Fibroblast of the aortic adventitia (primary cell): ENCODE results near the gene TBCK. TPM values are rescaled to one million over a fixed set of nuclear protein-coding genes. Genes with fewer than 3 reads are reported as not detected.
A peak's percentile ranks its signal among the peaks of the same experiment; 100 is the strongest.

ENCODE experiments used
- DNase-seq: peaks from one replicate; pipeline ENCODE4 v3.0.0-alpha.2; 2010; ENCODE audit warnings: low read depth
- H3K4me3 ChIP-seq: 2 replicates; pipeline ENCODE4 v1.5.1; 2011; ENCODE audit warnings: low read depth, mild to moderate bottlenecking, control low read depth, low read length, moderate library complexity
- CTCF ChIP-seq: IDR thresholded peaks from 2 replicates; pipeline ENCODE4 v1.5.1; 2011; ENCODE audit warnings: mild to moderate bottlenecking, low read length, control low read depth, inconsistent platforms; ENCODE audit not compliant: insufficient read depth
- total RNA-seq: library from RNA; depleted of rRNA; stranded (reverse); fragments of >200 nt; gene quantifications from 2 replicates; pipeline ENCODE4 v1.2.3, GENCODE V29; 2012; ENCODE audit warnings: low replicate concordance

TBCK gene
- total RNA-seq, 1 donor: 59.7 TPM

DNA sequence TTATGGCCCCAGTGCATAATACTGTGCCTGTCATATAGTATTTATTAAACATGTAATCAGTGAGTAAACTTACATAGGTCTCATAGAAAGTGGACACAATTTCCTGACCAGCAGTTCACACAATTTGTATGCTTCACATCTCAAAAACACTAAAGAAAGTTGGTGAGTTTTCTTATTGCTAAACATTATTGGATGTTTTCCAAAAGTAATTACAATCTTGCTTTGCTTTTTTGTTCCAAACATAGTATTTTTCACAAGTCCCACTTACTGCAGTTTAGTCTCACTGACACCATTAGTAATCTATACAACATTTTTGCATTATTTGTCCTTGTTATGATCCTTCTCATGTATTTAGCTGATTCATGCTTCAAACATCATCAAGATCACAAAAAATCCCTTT lies 132.5 kb downstream of the TBCK start:
- no peak for TF ChIP-seq CTCF
- DNase-seq: no peak
- no peak overlapping the region for H3K4me3 ChIP-seq

GRCh38 chr4:106172861-106173260 lies 143.1 kb downstream of the TBCK start:
- no peak overlapping the region for H3K4me3 ChIP-seq
- no peak for DNase-seq
- no peak for TF ChIP-seq CTCF

DNA sequence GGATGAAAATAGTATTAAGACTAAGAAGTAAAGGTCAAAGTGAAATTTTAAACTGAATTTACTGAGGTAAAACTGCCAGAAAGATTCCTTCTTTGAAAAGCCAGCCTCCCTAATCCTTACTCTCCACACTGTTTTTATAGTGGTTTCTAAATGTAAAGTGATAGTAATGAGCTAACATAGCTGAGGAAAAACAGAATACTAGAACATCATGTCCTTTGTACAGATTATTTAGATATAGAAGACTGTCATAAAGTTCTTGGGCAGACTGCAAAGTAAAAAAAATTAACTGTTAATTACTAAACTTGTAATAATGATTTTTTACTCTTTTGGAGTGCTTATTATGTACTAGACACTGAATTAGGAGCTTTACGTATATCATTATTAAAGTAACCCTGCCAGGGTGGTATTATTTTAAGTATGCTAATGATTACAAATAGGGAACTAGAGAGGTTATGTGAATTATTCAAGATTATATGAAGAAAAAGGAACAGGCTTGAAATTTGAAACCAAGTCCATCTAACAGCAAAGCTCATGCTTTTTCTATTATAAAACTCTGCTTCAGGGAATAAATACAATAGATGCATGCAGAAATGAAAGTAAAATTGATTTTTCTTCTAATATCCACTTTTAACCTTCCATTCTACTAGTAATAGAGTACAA lies 150.5 kb downstream of the TBCK start:
- no peak overlapping the region for H3K4me3 ChIP-seq
- no peak for TF ChIP-seq CTCF
- no peak for DNase-seq

- H3K4me3 ChIP-seq: no peak overlapping the region
- no peak for TF ChIP-seq CTCF
- DNase-seq: no peak
Measured at GRCh38 chr4:106162278-106162677, 153.7 kb downstream of the TBCK start.

DNA sequence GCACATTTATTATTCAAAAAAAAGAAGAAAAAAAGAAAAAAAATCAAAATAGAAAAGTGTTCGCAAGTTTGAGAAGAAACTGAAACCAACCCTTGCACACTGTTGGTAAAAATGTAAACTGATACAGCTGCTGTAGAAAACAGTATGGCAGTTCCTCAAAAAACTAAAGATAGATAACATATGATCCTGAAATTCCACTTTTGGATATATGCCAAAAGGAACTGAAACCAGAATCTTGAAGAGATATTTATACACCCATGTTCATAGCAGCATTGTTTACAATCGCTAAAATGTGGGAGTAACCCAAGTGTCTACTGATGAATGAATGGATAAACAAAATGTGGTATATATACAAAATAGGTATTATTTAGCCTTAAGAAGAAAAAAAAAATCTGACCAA lies 155.4 kb downstream of the TBCK start:
- H3K4me3 ChIP-seq: no peak overlapping the region
- TF ChIP-seq CTCF: no peak
- no peak for DNase-seq

- DNase-seq: no peak
- TF ChIP-seq CTCF: no peak
- H3K4me3 ChIP-seq: no peak overlapping the region
Measured at GRCh38 chr4:106149911-106150310, 166.1 kb downstream of the TBCK start.

DNA sequence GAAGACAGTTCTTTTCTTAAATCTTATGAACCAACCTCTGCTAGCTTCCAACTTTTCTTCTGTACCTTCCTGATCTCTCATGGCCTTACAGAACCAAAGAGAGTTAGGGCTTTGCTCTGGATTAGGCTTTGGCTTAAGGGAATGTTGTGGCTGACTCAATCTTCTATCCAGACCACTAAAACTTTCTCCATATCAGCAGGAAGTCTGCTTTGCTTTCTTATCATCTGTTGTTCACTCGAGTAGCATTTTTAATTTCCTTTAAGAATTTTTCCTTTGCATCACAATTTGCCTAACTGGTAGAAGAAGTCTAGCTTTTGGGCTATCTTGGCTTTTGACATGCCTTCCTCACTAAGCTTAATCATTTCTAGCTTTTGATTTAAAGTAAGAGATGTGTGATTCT lies 167.0 kb downstream of the TBCK start:
- TF ChIP-seq CTCF: no peak
- peak; percentile 9 for DNase-seq
- H3K4me3 ChIP-seq: no peak overlapping the region
